ENCODE results near the gene KHDC4.
"Not testable (repeated sequence)": the region's sequence is repeated elsewhere in the genome, so short reads cannot be mapped to it uniquely, and the experiment has no call there.

Gene KHDC4

DNA sequence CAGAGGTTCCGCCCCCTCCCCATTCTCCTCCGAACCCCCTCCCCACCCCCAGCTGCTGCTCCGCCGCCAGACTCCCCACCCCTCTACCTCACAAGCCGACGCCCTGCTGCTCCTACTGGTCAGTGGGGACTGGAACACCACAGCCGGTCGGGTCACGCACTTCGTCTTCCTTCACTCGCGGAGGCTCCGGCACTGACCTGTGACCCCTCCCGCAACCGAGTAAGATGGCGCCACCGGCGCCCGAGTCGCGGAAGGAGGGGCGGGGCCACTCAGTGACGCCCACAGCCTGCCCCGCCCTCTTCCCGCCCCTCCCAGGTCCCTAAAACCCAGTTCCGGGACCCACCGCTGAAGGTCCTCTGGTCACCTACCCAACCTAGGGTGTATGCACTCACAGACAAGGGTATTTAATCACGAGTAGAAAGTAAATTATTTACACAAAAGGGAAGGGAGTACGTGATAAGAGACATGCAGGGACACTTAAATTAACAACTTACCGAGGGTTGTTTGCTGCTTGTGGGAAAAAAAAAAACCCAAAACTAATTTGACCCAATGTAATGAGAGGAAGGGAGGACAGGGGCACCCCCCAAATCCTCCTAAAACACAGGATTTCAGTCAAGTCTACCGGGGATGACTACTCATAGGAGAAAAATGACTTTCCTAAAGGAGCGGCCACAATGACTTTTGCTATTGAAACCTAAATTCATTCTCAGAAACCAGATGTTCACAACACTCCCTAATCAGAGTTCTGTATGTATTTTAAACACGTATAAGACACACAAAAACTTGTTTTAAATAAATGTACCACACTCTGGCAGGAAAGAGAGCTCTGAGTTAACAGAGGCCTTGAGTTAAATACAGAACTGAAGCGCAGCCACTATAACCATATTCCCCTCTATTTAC, 22.8 kb downstream of the KHDC4 start, which contains the start of gene RIT1:
TSS of gene RIT1 (minus strand) at position 194 of the 900 bp plus-strand sequence. CDS start 588 bp downstream, outside the sequence.
- peak within 1 kb of the TSS; percentile 63 for H3K27ac ChIP-seq
- no peak for TF ChIP-seq Cebpa-rat (IDR thresholded peaks at IDR 0.05)
- peak within 1 kb of the TSS; percentile 78 for H3K9ac ChIP-seq
- peak within 1 kb of the TSS; percentile 97 for H3K4me2 ChIP-seq
- H3K9me3 ChIP-seq, result no peaks in the 10 kb centered on the region
- H3K4me1 ChIP-seq, result peaks cover 21% of the 10 kb centered on the region
- peaks cover 23% of the 10 kb centered on the region for H4K20me1 ChIP-seq
- H3K27me3 ChIP-seq, result no peaks in the 10 kb centered on the region
- H3K4me3 ChIP-seq, result peak within 1 kb of the TSS; percentile 74
- H3K36me3 ChIP-seq, result peaks cover 75% of the 10 kb centered on the region

DNA sequence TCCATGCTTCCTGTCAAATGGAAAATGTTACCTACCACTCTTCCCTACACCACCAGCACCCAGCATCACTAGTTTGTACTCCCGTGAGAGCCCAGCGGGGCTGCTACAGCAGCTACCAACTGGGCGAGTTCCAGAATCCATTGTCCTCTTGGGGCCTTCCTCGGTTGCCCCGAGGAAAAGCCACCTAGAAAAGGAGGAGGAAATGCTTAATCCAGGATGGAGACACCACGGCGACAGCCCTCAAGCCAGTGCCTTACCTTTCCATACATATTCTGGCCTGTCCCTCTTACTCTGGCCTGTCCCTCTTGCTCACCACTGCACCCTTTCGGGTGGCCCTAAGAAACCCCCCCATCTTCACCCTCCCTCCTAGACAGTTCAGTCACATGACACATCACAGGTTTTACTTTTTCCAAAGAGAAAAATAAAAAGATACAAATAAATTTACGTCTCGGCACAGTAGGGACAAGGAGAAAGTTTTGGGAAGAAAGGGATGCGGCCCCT, 23.5 kb downstream of the KHDC4 start:
- Histone ChIP-seq H3K9ac (peak overlapping the region; percentile 78), H3K27ac (peak overlapping the region; percentile 63), H3K9me3 (no peaks in the 10 kb centered on the region), H4K20me1 (peaks cover 16% of the 10 kb centered on the region; the same call in 1 of the 2 replicates), H3K4me1 (peaks cover 21% of the 10 kb centered on the region), H3K27me3 (no peaks in the 10 kb centered on the region), H3K36me3 (peaks cover 75% of the 10 kb centered on the region), H3K4me3 (peak overlapping the region; percentile 74), H3K4me2 (peak overlapping the region; percentile 97)
- TF ChIP-seq Cebpa-rat (IDR thresholded peaks at IDR 0.05), result no peak

DNA sequence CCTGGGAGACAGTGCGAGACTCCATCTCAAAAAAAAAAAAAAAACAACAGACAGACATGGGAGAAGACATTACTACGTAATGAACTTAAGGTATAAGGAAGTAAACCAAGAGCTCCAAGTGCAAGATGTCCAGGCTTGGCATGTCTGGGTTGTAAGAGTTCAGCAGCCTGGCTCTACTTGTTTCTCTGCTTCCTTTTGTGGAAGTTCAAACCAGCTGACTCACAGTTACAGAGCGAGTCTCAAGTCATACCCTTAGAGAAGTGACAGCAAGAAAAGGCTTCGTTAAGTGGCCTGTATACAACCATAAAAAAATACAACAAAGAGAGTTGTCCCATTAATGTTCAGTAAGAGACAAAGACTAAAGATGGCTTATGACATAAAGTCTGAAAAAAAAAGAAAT, 24.3 kb downstream of the KHDC4 start:
- Histone ChIP-seq H3K4me1 (peaks cover 21% of the 10 kb centered on the region), H3K36me3 (peaks cover 74% of the 10 kb centered on the region), H3K4me2 (peak overlapping the region; percentile 97), H3K9ac (no peak overlapping the region), H3K9me3 (no peaks in the 10 kb centered on the region), H4K20me1 (0 out of 2 replicates have a peak, but pooled peaks cover 9% of the 10 kb centered on the region), H3K4me3 (peak overlapping the region; percentile 74; the same call in 1 of the 2 replicates), H3K27me3 (no peaks in the 10 kb centered on the region), H3K27ac (no peak overlapping the region)
- TF ChIP-seq Cebpa-rat (IDR thresholded peaks at IDR 0.05), result no peak

DNA sequence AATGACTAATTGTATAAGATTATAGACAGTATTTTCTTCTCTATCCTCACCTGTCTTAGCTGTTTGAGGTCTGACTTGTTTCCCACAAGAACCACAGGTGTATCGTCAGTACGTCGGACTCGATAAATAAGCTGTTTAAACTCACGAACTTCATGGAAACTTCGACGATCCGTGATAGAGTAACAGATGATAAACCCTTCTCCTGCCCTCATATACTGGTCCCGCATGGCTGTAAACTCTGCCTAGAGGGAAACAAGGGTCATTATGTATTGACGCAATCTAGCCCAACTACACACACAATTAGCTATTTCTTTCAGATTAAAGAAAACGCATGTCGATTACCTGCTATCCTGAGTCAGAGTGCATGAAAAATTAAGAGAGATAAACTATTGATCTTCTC, 30.0 kb downstream of the KHDC4 start:
- no peaks in the 10 kb centered on the region for H3K27me3 ChIP-seq
- H3K4me3 ChIP-seq, result no peak overlapping the region
- H3K4me1 ChIP-seq, result no peaks in the 10 kb centered on the region
- no peak overlapping the region for H3K27ac ChIP-seq
- TF ChIP-seq Cebpa-rat (IDR thresholded peaks at IDR 0.05), result no peak
- no peak overlapping the region for H3K4me2 ChIP-seq
- peaks cover 13% of the 10 kb centered on the region; the same call in 1 of the 2 replicates for H4K20me1 ChIP-seq
- peaks cover 96% of the 10 kb centered on the region for H3K36me3 ChIP-seq
- H3K9me3 ChIP-seq, result no peaks in the 10 kb centered on the region
- H3K9ac ChIP-seq, result no peak overlapping the region

DNA sequence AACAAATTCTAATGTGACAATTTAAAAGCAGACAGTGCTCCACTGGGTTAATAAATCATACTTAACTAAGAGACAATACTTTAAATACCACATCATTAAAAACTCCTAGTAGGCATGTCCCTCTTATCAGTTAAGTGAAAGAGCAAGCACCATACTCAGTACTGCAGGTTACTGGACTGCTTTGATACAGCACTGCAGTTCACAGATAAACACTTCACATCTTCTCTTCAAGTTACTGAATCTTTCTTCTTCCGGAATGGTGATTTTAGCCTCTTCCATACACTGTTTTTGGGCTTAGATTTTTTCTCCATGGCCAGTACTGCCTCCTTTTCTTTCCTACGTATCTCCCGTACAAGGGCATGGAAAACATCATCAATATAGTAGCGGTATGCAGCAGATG, 34.1 kb downstream of the KHDC4 start:
- Histone ChIP-seq H3K36me3 (peaks cover 92% of the 10 kb centered on the region), H3K27me3 (no peaks in the 10 kb centered on the region), H3K4me3 (no peak overlapping the region), H3K27ac (no peak overlapping the region), H3K9me3 (no peaks in the 10 kb centered on the region), H3K4me2 (no peak overlapping the region), H3K4me1 (no peaks in the 10 kb centered on the region), H3K9ac (no peak overlapping the region), H4K20me1 (peaks cover 20% of the 10 kb centered on the region; the same call in 1 of the 2 replicates)
- TF ChIP-seq Cebpa-rat (IDR thresholded peaks at IDR 0.05), result no peak

DNA sequence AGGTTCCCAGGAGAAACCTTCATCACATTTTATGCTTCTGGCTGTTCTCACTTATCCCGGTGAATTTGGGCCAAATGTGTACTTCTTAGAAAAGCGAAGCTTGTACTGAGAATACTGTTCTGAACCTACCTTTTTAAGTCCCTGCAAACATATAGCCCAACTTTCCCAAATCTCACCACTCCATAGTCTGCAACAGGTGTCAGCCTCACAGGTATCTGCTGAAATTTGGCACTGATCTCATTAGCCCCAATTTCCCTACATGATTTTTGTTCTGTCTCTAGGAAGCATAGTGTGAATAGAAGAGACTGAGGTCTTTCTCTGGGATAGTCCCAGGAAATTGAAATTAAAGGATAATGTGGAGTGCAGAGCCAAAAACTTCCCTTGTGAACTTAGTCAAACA, 34.5 kb downstream of the KHDC4 start:
- H3K27me3 ChIP-seq, result no peaks in the 10 kb centered on the region
- H3K9me3 ChIP-seq, result no peaks in the 10 kb centered on the region
- H4K20me1 ChIP-seq, result peaks cover 20% of the 10 kb centered on the region; the same call in 1 of the 2 replicates
- no peak overlapping the region for H3K27ac ChIP-seq
- peaks cover 87% of the 10 kb centered on the region for H3K36me3 ChIP-seq
- no peak overlapping the region for H3K4me2 ChIP-seq
- no peaks in the 10 kb centered on the region for H3K4me1 ChIP-seq
- TF ChIP-seq Cebpa-rat (IDR thresholded peaks at IDR 0.05), result no peak
- no peak overlapping the region for H3K9ac ChIP-seq
- H3K4me3 ChIP-seq, result no peak overlapping the region

DNA sequence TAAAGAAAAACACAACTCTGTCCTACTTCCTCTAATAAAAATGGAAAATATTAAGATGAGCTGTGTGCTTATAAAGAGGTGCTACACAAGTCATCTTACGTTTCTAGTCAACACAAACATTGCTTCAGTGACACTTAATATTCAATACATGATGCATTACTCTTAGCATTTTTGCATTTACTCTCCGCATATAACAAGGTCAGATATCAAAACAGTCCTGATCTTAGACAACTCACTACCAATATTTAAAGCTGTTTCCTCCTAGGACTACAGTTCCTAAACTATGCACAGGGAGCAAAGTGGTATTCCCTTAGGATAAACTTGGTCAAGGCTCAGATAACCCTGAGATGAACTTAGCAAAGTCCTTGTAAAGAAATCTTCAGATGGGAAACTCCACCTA, 35.3 kb downstream of the KHDC4 start:
- no peak overlapping the region for H3K4me2 ChIP-seq
- no peaks in the 10 kb centered on the region for H3K27me3 ChIP-seq
- peaks cover 79% of the 10 kb centered on the region for H3K36me3 ChIP-seq
- no peaks in the 10 kb centered on the region for H3K9me3 ChIP-seq
- no peak overlapping the region for H3K4me3 ChIP-seq
- peaks cover 20% of the 10 kb centered on the region; the same call in 1 of the 2 replicates for H4K20me1 ChIP-seq
- no peak overlapping the region for H3K9ac ChIP-seq
- no peak for TF ChIP-seq Cebpa-rat (IDR thresholded peaks at IDR 0.05)
- no peak overlapping the region for H3K27ac ChIP-seq
- no peaks in the 10 kb centered on the region for H3K4me1 ChIP-seq

DNA sequence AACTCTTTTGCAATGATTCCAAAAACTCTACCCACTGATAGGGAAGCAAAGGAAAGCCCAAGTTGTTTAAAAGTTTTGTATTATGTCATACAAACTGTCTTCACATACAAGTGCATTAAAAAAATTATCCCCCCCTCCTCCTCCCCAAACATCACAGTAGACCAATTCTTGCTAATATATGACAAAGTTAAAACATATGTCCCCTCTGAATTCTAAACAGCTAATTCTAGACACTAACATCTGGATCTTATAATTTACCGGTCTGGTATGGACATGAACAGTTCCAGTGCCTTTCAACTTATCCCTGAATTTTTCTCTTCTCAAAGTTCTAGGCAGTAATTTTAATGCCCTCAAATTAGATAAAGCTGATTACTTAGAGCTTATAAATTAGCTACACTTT, 36.5 kb downstream of the KHDC4 start:
- peaks cover 68% of the 10 kb centered on the region for H3K36me3 ChIP-seq
- no peak overlapping the region for H3K4me3 ChIP-seq
- TF ChIP-seq Cebpa-rat (IDR thresholded peaks at IDR 0.05), result no peak
- H3K27ac ChIP-seq, result no peak overlapping the region
- peaks cover 4% of the 10 kb centered on the region; the same call in 1 of the 2 replicates for H3K4me1 ChIP-seq
- H3K9ac ChIP-seq, result no peak overlapping the region
- peaks cover 20% of the 10 kb centered on the region; the same call in 1 of the 2 replicates for H4K20me1 ChIP-seq
- H3K27me3 ChIP-seq, result no peaks in the 10 kb centered on the region
- no peak overlapping the region for H3K4me2 ChIP-seq
- H3K9me3 ChIP-seq, result no peaks in the 10 kb centered on the region

DNA sequence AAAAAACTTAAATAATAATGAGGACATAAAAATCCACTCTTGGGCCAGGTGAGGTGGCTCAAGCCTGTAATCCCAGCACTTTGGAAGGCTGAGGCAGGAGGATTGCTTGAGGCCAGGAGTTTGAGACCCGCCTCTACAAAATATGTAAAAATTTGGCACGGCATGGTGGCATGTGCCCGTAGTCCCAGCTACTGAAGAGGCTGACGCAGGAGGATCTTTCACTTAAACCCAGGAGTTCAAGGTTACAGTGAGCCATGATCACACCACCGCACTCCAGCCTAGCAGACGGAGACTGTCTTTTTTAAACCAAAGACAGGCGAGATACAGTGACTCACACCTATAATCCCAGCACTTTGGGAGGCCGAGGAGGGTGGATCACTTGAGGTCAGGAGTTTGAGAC, 37.7 kb downstream of the KHDC4 start:
- Histone ChIP-seq H3K36me3 (peaks cover 57% of the 10 kb centered on the region), H4K20me1 (peaks cover 20% of the 10 kb centered on the region; the same call in 1 of the 2 replicates)
- H3K4me3 ChIP-seq, H3K9ac ChIP-seq, H3K27me3 ChIP-seq, H3K27ac ChIP-seq, H3K9me3 ChIP-seq, H3K4me2 ChIP-seq, H3K4me1 ChIP-seq: not testable (repeated sequence)

DNA sequence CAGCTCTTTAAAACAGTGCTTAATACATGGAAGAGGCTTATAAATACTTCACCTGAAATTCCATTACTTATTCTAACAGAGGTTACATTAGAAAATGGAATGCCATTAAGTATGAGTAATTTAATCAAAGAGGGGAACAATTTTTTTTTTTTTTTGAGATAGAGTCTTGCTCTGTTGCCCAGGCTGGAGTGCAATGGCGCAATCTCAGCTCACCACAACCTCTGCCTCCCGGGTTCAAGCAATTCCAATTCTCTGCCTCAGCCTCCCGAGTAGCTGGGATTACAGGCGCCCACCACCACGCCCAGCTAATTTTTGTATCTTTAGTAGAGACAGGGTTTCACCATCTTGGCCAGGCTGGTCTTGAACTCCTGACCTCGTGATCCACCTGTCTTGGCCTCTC, 38.6 kb downstream of the KHDC4 start:
- H3K4me1 ChIP-seq, H3K9ac ChIP-seq, H3K4me2 ChIP-seq, H3K27ac ChIP-seq, H3K27me3 ChIP-seq, H3K4me3 ChIP-seq, H3K9me3 ChIP-seq: not testable (repeated sequence)
- Histone ChIP-seq H3K36me3 (peaks cover 49% of the 10 kb centered on the region), H4K20me1 (peaks cover 20% of the 10 kb centered on the region; the same call in 1 of the 2 replicates)
